WTC11 (cell line): ENCODE data around the gene GSTP1.
"Not testable (repeated sequence)": the region's sequence is repeated elsewhere in the genome, so short reads cannot be mapped to it uniquely, and the experiment has no call there.

Experiments used
- CBFB ChIP-seq: sonication (generic); formaldehyde crosslinking; IDR thresholded peaks from 2 replicates; pipeline ENCODE4 v1.8.1; 2022; ENCODE audit warnings: mild to moderate bottlenecking, low read depth, missing genetic modification reagents
- ESRRA ChIP-seq: sonication (generic); formaldehyde crosslinking; IDR thresholded peaks from 2 replicates; pipeline ENCODE4 v1.8.1; 2022; ENCODE audit warnings: mild to moderate bottlenecking, missing genetic modification reagents, borderline replicate concordance
- IRF2 ChIP-seq: sonication (generic); formaldehyde crosslinking; IDR thresholded peaks from 2 replicates; pipeline ENCODE4 v1.8.0; 2022; ENCODE audit warnings: low read depth, missing genetic modification reagents, borderline replicate concordance
- JUN ChIP-seq: sonication (generic); formaldehyde crosslinking; IDR thresholded peaks from 2 replicates; pipeline ENCODE4 v1.8.0; 2023; ENCODE audit warnings: mild to moderate bottlenecking, missing genetic modification reagents
- SP1 ChIP-seq: sonication (generic); formaldehyde crosslinking; conservative IDR thresholded peaks from 2 replicates; pipeline ENCODE4 v1.8.1; 2022; ENCODE audit warnings: missing genetic modification reagents
- TEAD4 ChIP-seq: sonication (generic); formaldehyde crosslinking; IDR thresholded peaks from 2 replicates; pipeline ENCODE4 v1.8.0; 2022; ENCODE audit warnings: mild to moderate bottlenecking, missing genetic modification reagents
- TP53 ChIP-seq: sonication (generic); formaldehyde crosslinking; IDR thresholded peaks from 2 replicates; pipeline ENCODE4 v1.8.1; 2023; ENCODE audit warnings: mild to moderate bottlenecking, missing genetic modification reagents
- ZNF121 ChIP-seq: sonication (generic); formaldehyde crosslinking; IDR thresholded peaks from 2 replicates; pipeline ENCODE4 v1.8.0; 2023; ENCODE audit warnings: missing genetic modification reagents
- TF ChIP-seq, protein P1 (sequence below): fragments of 200-600 bp; IDR thresholded peaks from 2 replicates; pipeline ENCODE4 v1.8.0; 2022; ENCODE audit warnings: antibody characterized with exemption
- TF ChIP-seq, protein P2 (sequence below): sonication (generic); formaldehyde crosslinking; IDR thresholded peaks from 2 replicates; pipeline ENCODE4 v1.8.1; 2022; ENCODE audit warnings: low read depth, missing genetic modification reagents, borderline replicate concordance
- TF ChIP-seq, protein P3 (sequence below): sonication (generic); formaldehyde crosslinking; conservative IDR thresholded peaks from 2 replicates; pipeline ENCODE4 v1.8.1; 2023; ENCODE audit warnings: mild to moderate bottlenecking, low read depth, missing genetic modification reagents, moderate library complexity

DNA sequence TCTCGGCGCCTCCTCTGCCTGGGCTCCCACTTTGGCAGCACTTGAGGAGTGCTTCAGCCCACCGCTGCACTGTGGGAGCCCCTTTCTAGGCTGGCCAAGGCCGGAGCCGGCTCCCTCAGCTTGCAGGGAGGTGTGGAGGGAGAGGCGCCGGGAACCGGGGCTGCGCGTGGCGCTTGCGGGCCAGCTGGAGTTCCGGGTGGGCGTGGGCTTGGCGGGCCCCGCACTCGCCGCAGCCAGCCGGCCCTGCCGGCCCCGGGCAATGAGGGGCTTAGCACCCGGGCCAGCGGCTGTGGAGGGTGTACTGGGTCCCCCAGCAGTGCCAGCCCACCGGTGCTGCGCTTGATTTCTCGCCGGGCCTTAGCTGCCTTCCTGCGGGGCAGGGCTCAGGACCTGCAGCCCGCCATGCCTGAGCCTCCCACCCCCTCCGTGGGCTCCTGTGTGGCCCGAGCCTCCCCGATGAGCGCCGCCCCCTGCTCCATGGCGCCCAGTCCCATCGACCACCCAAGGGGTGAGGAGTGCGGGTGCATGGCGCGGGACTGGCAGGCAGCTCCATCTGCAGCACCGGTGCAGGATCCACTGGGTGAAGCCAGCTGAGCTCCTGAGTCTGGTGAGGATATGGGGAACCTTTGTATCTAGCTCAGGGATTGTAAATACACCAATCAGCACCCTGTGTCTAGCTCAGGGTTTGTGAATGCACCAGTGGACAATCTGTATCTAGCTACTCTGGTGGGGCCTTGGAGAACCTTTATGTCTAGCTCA lies 35.5 kb downstream of the GSTP1 start:
- TF ChIP-seq, protein P1, sequence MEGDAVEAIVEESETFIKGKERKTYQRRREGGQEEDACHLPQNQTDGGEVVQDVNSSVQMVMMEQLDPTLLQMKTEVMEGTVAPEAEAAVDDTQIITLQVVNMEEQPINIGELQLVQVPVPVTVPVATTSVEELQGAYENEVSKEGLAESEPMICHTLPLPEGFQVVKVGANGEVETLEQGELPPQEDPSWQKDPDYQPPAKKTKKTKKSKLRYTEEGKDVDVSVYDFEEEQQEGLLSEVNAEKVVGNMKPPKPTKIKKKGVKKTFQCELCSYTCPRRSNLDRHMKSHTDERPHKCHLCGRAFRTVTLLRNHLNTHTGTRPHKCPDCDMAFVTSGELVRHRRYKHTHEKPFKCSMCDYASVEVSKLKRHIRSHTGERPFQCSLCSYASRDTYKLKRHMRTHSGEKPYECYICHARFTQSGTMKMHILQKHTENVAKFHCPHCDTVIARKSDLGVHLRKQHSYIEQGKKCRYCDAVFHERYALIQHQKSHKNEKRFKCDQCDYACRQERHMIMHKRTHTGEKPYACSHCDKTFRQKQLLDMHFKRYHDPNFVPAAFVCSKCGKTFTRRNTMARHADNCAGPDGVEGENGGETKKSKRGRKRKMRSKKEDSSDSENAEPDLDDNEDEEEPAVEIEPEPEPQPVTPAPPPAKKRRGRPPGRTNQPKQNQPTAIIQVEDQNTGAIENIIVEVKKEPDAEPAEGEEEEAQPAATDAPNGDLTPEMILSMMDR = not testable (repeated sequence)
- TF ChIP-seq JUN (CRISPR knock-in tag); ZNF121 (CRISPR knock-in tag); SP1; IRF2; CBFB (CRISPR knock-in tag); TP53 (CRISPR knock-in tag); ESRRA; TEAD4 (CRISPR knock-in tag): not testable (repeated sequence)
- TF ChIP-seq, protein P2, sequence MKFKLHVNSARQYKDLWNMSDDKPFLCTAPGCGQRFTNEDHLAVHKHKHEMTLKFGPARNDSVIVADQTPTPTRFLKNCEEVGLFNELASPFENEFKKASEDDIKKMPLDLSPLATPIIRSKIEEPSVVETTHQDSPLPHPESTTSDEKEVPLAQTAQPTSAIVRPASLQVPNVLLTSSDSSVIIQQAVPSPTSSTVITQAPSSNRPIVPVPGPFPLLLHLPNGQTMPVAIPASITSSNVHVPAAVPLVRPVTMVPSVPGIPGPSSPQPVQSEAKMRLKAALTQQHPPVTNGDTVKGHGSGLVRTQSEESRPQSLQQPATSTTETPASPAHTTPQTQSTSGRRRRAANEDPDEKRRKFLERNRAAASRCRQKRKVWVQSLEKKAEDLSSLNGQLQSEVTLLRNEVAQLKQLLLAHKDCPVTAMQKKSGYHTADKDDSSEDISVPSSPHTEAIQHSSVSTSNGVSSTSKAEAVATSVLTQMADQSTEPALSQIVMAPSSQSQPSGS (CRISPR knock-in tag) = not testable (repeated sequence)
- TF ChIP-seq, protein P3, sequence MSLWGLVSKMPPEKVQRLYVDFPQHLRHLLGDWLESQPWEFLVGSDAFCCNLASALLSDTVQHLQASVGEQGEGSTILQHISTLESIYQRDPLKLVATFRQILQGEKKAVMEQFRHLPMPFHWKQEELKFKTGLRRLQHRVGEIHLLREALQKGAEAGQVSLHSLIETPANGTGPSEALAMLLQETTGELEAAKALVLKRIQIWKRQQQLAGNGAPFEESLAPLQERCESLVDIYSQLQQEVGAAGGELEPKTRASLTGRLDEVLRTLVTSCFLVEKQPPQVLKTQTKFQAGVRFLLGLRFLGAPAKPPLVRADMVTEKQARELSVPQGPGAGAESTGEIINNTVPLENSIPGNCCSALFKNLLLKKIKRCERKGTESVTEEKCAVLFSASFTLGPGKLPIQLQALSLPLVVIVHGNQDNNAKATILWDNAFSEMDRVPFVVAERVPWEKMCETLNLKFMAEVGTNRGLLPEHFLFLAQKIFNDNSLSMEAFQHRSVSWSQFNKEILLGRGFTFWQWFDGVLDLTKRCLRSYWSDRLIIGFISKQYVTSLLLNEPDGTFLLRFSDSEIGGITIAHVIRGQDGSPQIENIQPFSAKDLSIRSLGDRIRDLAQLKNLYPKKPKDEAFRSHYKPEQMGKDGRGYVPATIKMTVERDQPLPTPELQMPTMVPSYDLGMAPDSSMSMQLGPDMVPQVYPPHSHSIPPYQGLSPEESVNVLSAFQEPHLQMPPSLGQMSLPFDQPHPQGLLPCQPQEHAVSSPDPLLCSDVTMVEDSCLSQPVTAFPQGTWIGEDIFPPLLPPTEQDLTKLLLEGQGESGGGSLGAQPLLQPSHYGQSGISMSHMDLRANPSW (CRISPR knock-in tag) = not testable (repeated sequence)
